Fibroblast of villous mesenchyme (primary cell): Measurements from ENCODE around the gene C2orf80. TPM values are rescaled to one million over a fixed set of nuclear protein-coding genes. Genes with fewer than 3 reads are reported as not detected.

ENCODE experiments used
- DNase-seq: peaks from one replicate; pipeline ENCODE4 v3.0.0-alpha.2; 2010; ENCODE audit warnings: low read depth
- H3K4me3 ChIP-seq: 2 replicates; pipeline ENCODE4 v1.5.1; 2011; ENCODE audit warnings: low read depth, mild to moderate bottlenecking, low read length
- total RNA-seq: library from RNA; depleted of rRNA; stranded (reverse); fragments of >200 nt; gene quantifications from 2 replicates; pipeline ENCODE4 v1.2.3, GENCODE V29; 2012
- TF ChIP-seq, protein P1 (sequence below): IDR thresholded peaks from 2 replicates; pipeline ENCODE4 v1.5.1; 2012; ENCODE audit warnings: low read depth, mild to moderate bottlenecking, low read length; ENCODE audit not compliant: insufficient read depth

C2orf80 gene
- total RNA-seq, 1 donor, result not detected

DNA sequence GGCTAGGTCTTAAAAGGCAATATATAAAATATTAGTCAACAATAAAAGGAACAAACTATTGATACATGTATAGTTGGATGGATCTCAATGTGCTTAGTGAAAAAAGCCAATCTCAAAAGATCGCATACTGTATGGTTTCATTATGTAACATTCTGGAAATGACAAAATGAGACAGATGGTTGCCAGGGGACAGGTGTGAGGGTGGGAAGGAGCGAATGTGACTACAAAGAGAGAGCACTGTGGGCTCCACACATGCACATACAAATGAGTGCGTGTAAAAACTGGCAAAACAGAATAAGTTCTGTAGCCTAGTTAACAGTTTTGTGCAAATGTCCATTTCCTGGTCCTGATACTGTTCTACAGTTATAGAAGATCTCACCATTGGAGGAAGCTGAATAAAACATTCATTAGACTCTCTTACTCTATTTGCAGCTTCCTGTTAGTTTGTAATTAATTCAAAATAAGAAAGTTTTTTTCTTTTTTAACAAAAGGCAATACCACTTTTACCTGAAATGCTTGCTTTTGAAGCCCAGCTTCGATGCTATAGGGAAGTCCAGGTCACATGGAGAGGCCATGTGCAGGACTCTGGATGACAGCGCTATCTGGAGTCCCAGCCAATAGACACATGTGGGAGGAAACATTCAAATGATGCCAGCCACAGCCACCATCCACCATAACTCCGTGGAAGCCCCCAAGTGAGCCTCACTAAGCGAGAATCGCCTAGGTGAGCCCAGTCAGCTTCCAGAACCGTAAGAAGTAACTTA lies 21.0 kb upstream of the C2orf80 start:
- no peak for DNase-seq
- H3K4me3 ChIP-seq, result no peak overlapping the region
- TF ChIP-seq, protein P1, sequence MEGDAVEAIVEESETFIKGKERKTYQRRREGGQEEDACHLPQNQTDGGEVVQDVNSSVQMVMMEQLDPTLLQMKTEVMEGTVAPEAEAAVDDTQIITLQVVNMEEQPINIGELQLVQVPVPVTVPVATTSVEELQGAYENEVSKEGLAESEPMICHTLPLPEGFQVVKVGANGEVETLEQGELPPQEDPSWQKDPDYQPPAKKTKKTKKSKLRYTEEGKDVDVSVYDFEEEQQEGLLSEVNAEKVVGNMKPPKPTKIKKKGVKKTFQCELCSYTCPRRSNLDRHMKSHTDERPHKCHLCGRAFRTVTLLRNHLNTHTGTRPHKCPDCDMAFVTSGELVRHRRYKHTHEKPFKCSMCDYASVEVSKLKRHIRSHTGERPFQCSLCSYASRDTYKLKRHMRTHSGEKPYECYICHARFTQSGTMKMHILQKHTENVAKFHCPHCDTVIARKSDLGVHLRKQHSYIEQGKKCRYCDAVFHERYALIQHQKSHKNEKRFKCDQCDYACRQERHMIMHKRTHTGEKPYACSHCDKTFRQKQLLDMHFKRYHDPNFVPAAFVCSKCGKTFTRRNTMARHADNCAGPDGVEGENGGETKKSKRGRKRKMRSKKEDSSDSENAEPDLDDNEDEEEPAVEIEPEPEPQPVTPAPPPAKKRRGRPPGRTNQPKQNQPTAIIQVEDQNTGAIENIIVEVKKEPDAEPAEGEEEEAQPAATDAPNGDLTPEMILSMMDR, result no peak

DNA sequence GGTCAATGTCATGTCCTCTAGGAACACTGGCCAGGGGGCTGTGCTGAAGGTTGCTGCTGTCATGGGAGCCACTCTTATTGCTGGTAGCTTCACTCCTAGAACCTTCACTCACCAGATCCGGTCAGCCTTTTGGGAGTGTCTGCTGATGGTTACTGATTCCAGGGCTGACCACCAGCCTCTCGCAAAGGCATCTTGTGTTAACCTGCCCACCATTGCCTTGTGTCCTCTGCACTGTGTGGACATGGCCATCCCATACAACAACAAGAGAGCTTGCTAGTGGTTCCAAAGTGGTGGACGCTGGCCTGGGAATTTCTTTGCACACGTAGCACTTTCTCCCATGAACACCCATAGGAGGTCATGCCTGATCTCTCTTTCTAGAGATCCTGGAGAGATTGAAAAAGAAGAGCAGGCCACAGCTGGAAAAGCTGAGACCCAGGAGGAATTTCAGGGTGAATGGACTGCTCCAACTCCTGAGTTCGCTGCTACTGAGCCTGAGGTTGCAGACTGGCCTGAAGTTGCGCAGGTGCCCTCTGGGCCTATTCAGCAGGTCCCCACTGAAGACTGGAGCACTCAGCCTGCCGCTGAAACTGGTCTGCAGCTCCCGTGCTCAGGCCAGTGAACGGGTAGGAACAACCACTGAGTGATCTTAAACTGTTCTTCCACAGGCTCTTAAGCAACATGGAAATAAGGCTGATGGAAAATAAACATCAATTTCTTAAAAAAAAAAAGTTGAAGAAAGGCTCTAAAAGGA lies 18.7 kb upstream of the C2orf80 start:
- H3K4me3 ChIP-seq, result no peak overlapping the region
- TF ChIP-seq, protein P1, result no peak
- no peak for DNase-seq

DNA sequence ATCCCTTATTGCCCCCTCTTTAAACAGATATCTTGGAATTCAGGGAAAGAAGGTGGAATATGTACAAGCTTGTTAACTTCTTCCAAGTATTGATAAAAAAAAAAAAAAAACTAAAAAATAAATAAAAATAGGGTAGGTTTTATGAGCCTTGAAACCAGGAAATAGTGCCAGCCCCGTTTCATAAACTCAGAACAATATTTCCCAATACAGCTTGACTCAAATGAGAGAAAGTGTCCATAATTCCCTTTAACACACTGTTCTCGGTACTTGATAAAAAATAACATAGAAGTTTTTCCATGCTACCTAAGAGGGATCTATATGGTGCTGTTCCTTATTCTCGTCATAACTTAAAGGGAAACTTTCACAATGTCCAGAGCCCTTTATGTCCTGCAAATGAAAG lies 17.9 kb upstream of the C2orf80 start:
- TF ChIP-seq, protein P1, result no peak
- no peak for DNase-seq

DNA sequence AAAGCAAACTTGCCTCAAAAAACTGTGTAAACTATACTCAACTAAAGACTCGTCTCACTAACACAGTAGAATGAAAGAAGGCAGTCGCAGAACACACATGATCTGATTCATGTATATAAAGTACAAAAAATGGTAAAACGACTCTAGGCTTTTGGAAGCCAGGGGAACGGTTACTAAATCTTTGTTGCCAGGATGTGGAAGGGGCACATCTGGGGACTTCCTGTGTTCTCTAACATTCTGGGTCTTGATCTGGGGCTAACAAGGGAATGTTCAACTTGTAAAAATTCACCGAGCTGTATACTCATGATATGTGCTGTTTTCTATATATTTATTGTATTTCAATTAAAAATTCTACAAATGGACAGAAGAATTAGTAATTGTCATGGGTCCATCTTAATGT lies 14.3 kb upstream of the C2orf80 start:
- DNase-seq, result no peak
- H3K4me3 ChIP-seq, result no peak overlapping the region
- TF ChIP-seq, protein P1, result no peak

More for the DNA sequence above, 17.9 kb upstream of the C2orf80 start:
- H3K4me3 ChIP-seq, result no peak overlapping the region

DNA sequence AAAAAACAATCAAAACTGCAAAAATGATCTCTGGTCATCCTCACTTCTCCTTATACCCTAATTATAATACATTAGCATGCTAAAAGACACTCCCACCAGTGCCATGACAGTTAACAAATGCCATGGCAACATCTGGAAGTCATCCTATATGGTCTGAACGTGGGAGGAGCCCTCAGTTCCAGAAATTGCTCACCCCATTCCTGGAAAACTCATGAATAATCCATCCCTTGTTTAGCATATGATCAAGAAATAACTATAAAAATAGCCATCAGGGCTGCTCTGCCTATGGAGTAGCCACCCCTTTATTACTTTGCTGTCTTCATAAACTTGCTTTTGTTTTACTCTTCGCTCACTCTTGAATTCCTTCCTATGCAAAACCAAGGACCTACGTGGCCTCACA lies 5.7 kb upstream of the C2orf80 start:
- no peak for DNase-seq
- TF ChIP-seq, protein P1, result no peak
- H3K4me3 ChIP-seq, result no peak overlapping the region

DNA sequence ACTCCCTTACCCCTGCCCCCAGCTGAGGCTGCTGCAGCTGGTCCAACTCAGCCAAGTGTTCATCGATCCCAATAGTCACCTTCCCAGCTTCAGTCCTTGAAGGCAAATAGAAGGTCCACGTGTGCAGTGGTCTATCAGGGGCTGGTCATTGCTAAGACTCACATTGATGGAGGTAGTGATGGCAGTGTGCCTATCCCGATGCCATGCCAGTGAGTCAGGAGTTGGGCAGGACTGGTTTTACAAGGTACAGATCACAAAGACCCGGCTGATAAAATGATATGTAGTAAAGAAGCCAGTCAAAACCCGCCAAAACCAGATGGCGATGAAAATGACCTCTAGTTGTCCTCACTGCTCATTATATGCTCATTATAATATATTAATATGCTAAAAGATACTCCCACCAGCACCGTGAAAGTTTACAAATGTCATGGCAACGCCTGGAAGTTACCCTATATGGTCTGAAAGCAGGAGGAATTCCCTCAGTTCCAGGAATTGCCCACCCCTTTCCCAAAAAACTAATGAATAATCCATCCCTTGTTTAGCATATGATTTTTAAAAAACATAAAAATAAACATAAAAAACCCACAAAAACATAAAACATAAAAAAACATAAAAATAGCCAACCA lies 2.9 kb upstream of the C2orf80 start:
- DNase-seq, result no peak
- TF ChIP-seq, protein P1, result no peak
- no peak overlapping the region for H3K4me3 ChIP-seq
